Lung (tissue), 12 donors: ENCODE measurements around the gene DCD. TPM values are rescaled to one million over a fixed set of nuclear protein-coding genes. Genes with fewer than 3 reads are reported as not detected.

Source experiments
- ATAC-seq: fragments of 200-7000 bp; cut with Tn5 transposase; one replicate; pipeline ENCODE4 v1.9.1; 2020; ENCODE audit warnings: moderate number of reproducible peaks; ENCODE audit not compliant: insufficient read depth, low FRiP score
- DNase-seq, 3 donors: peaks; one replicate each; pipeline ENCODE4 v3.0.0-alpha.2; 2013 to 2017
- H3K27ac ChIP-seq, 2 donors: one replicate each; pipeline ENCODE4 v1.5.1; 2013; ENCODE audit warnings: mild to moderate bottlenecking in 2 of 2, moderate library complexity in 2 of 2, control low read depth in 1 of 2, inconsistent platforms in 1 of 2, low read depth in 1 of 2, low read length in 1 of 2
- H3K27me3 ChIP-seq, 3 donors: one replicate each; pipeline ENCODE4 v1.5.1; 2013; ENCODE audit warnings: low read length in 2 of 3; ENCODE audit not compliant: control insufficient read depth in 3 of 3, insufficient read depth in 3 of 3
- H3K36me3 ChIP-seq, 4 donors: one replicate each; pipeline ENCODE4 v1.5.1; 2013; ENCODE audit warnings: low read length in 4 of 4, mild to moderate bottlenecking in 1 of 4, moderate library complexity in 1 of 4; ENCODE audit not compliant: control insufficient read depth in 4 of 4, insufficient read depth in 4 of 4
- H3K4me1 ChIP-seq, 5 donors: one replicate each; pipeline ENCODE4 v1.5.1; 2013; ENCODE audit warnings: low read length in 5 of 5, mild to moderate bottlenecking in 2 of 5, moderate library complexity in 1 of 5; ENCODE audit not compliant: control insufficient read depth in 5 of 5, insufficient read depth in 5 of 5
- H3K4me3 ChIP-seq: one replicate; pipeline ENCODE4 v1.5.1; 2013; ENCODE audit warnings: mild to moderate bottlenecking, control low read depth, moderate library complexity
- H3K9ac ChIP-seq, 2 donors: one replicate each; pipeline ENCODE4 v1.5.1; 2013; ENCODE audit warnings: low read length in 2 of 2, control low read depth in 1 of 2; ENCODE audit not compliant: insufficient read depth in 1 of 2
- H3K9me3 ChIP-seq, 4 donors: one replicate each; pipeline ENCODE4 v1.5.1; 2013; ENCODE audit warnings: low read length in 3 of 4, mild to moderate bottlenecking in 1 of 4, moderate library complexity in 1 of 4; ENCODE audit not compliant: control insufficient read depth in 4 of 4, insufficient read depth in 3 of 4
- CTCF ChIP-seq: IDR thresholded peaks from 2 replicates; pipeline ENCODE4 v1.5.1; 2012; ENCODE audit warnings: mild to moderate bottlenecking; ENCODE audit errors: control extremely low read depth, extremely low read depth
- WGBS, 2 donors: extraction: QIAGEN DNeasy Blood & Tissue Kit; methylation state at CpG; one replicate each; pipeline ENCODE4 v1.1.7; 2013; 5-methylcytosine and 5-hydroxymethylcytosine counted together
- polyA plus RNA-seq, 2 donors: library from polyadenylated mRNA; stranded (reverse); fragments of 200-250 nt; gene quantifications; one replicate each; pipeline ENCODE4 v1.2.1, GENCODE V29; 2013
- total RNA-seq, 2 donors: library from RNA; depleted of rRNA in 1 of 2; stranded (reverse); fragments of >200 nt in 1 of 2; gene quantifications; one replicate each; pipeline ENCODE4 v1.2.1, GENCODE V29; 2014 to 2021
- donor health status: control.
- donor health status: control.
- donor health status: Bipolar disorder and iron deficiency.
- donor health status: healthy.
- donor health status: DM: yes; HTN: yes; CAD: no.

The DCD gene
- total and polyA plus RNA-seq, 4 donors: not detected

- H3K27me3 ChIP-seq: no peaks in the 10 kb centered on the region
- 95 to 100% methylated on average over 3 of the region's 3 CpGs for WGBS, 2 donors
These were observed 19.8 kb downstream of the DCD start for GRCh38 chr12:54628186-54628846.

GRCh38 chr12:54627304-54627703 is 20.9 kb downstream of the DCD start:
- no peak overlapping the region for H3K4me3 ChIP-seq
- ATAC-seq (no peak), DNase-seq (no peak)
- WGBS, 2 donors: 94 to 99% methylated on average over 3 of the region's 3 CpGs
- peaks cover 0 to 10% (median 0%) of the 10 kb centered on the region in 4 donors for H3K9me3 ChIP-seq
- TF ChIP-seq CTCF: no peak
- no peak overlapping the region for H3K9ac ChIP-seq
- no peaks in the 10 kb centered on the region for H3K36me3 ChIP-seq
- H3K27me3 ChIP-seq: no peaks in the 10 kb centered on the region
- no peaks in the 10 kb centered on the region for H3K4me1 ChIP-seq
- no peak overlapping the region for H3K27ac ChIP-seq

More at GRCh38 chr12:54628186-54628846, 19.8 kb downstream of the DCD start:
- no peak overlapping the region for H3K4me3 ChIP-seq
- no peaks in the 10 kb centered on the region for H3K4me1 ChIP-seq
- no peak overlapping the region for H3K27ac ChIP-seq
- H3K9me3 ChIP-seq: peaks cover 0 to 10% (median 0%) of the 10 kb centered on the region in 4 donors
- DNase-seq (no peak), ATAC-seq (no peak)
- H3K9ac ChIP-seq: no peak overlapping the region
- no peak for TF ChIP-seq CTCF
- H3K36me3 ChIP-seq: no peaks in the 10 kb centered on the region

- H3K9ac ChIP-seq: no peak overlapping the region
- ATAC-seq (no peak), DNase-seq (no peak)
- H3K27ac ChIP-seq: no peak overlapping the region
- no peak overlapping the region for H3K4me3 ChIP-seq
- no peak for TF ChIP-seq CTCF
- H3K9me3 ChIP-seq: peaks cover 0 to 10% (median 0%) of the 10 kb centered on the region in 4 donors
- H3K27me3 ChIP-seq: no peaks in the 10 kb centered on the region
- H3K4me1 ChIP-seq: no peaks in the 10 kb centered on the region
- H3K36me3 ChIP-seq: no peaks in the 10 kb centered on the region
These were observed 22.6 kb downstream of the DCD start for GRCh38 chr12:54625598-54625997.
